Activated T-helper 17 cell treated with anti-CD3 and anti-CD28 coated beads, Interleukin-2, amount 50 U/mL, for 72 hours (primary cell): ENCODE data around the gene ABO. TPM values are rescaled to one million over a fixed set of nuclear protein-coding genes. Genes with fewer than 3 reads are reported as not detected.
"Not testable (repeated sequence)": the region's sequence is repeated elsewhere in the genome, so short reads cannot be mapped to it uniquely, and the experiment has no call there.

ENCODE experiments used
- ATAC-seq: fragments of 150-1000 bp; cut with Tn5 transposase; replicated peaks from 2 replicates; pipeline ENCODE4 v1.10.0; 2021; ENCODE audit warnings: mild to moderate bottlenecking, moderate library complexity
- H3K27ac Mint-ChIP-seq: one replicate; pipeline ENCODE4 v1.8.0; 2022; ENCODE audit warnings: mixed read lengths
- H3K27me3 Mint-ChIP-seq: one replicate; pipeline ENCODE4 v1.8.0; 2022; ENCODE audit warnings: mixed read lengths
- H3K36me3 Mint-ChIP-seq: one replicate; pipeline ENCODE4 v1.8.0; 2022; ENCODE audit warnings: low read depth, mild to moderate bottlenecking, mixed read lengths
- H3K4me1 Mint-ChIP-seq: one replicate; pipeline ENCODE4 v1.8.0; 2022; ENCODE audit warnings: mixed read lengths
- H3K4me3 Mint-ChIP-seq: one replicate; pipeline ENCODE4 v1.8.0; 2022; ENCODE audit warnings: mild to moderate bottlenecking, mixed read lengths
- H3K9me3 Mint-ChIP-seq: one replicate; pipeline ENCODE4 v1.8.0; 2022; ENCODE audit warnings: mixed read lengths
- total RNA-seq, 2 donors: library from RNA; stranded (reverse); gene quantifications; one replicate each; pipeline ENCODE4 v1.2.3, GENCODE V29; 2022

Gene ABO
- total RNA-seq, 2 donors from 2014 or later, result not detected

- no peaks in the 10 kb centered on the region for H3K4me1 Mint-ChIP-seq
- H3K36me3 Mint-ChIP-seq, result no peaks in the 10 kb centered on the region
- ATAC-seq, result peak; percentile 28
- no peaks in the 10 kb centered on the region for H3K9me3 Mint-ChIP-seq
- no peak overlapping the region for H3K4me3 Mint-ChIP-seq
- H3K27ac Mint-ChIP-seq, result no peak overlapping the region
- H3K27me3 Mint-ChIP-seq, result peaks cover 36% of the 10 kb centered on the region
Observed at GRCh38 chr9:133278161-133279114, 3.4 kb upstream of the ABO start.

GRCh38 chr9:133277467-133277866, 2.5 kb upstream of the ABO start:
- no peaks in the 10 kb centered on the region for H3K36me3 Mint-ChIP-seq
- no peak for ATAC-seq
- H3K27ac Mint-ChIP-seq, result no peak overlapping the region
- no peaks in the 10 kb centered on the region for H3K4me1 Mint-ChIP-seq
- peaks cover 43% of the 10 kb centered on the region for H3K27me3 Mint-ChIP-seq
- H3K9me3 Mint-ChIP-seq, result no peaks in the 10 kb centered on the region
- no peak overlapping the region for H3K4me3 Mint-ChIP-seq

- ATAC-seq, result no peak
- Mint-ChIP-seq H3K27me3 (peaks cover 43% of the 10 kb centered on the region), H3K9me3 (no peaks in the 10 kb centered on the region), H3K4me3 (no peak overlapping the region), H3K27ac (no peak overlapping the region), H3K4me1 (no peaks in the 10 kb centered on the region), H3K36me3 (no peaks in the 10 kb centered on the region)
Observed at GRCh38 chr9:133276923-133277322, 1.9 kb upstream of the ABO start.

GRCh38 chr9:133276001-133276884, 1.2 kb upstream of the ABO start:
- no peak overlapping the region for H3K27ac Mint-ChIP-seq
- no peaks in the 10 kb centered on the region for H3K9me3 Mint-ChIP-seq
- no peak overlapping the region for H3K4me3 Mint-ChIP-seq
- peaks cover 43% of the 10 kb centered on the region for H3K27me3 Mint-ChIP-seq
- no peaks in the 10 kb centered on the region for H3K4me1 Mint-ChIP-seq
- ATAC-seq, result no peak
- H3K36me3 Mint-ChIP-seq, result no peaks in the 10 kb centered on the region

- Mint-ChIP-seq H3K4me1 (no peaks in the 10 kb centered on the region), H3K27me3 (peaks cover 44% of the 10 kb centered on the region)
Observed at GRCh38 chr9:133274236-133275104, 531 bp downstream of the ABO start.

GRCh38 chr9:133273819-133274218, 1.2 kb downstream of the ABO start:
- no peaks in the 10 kb centered on the region for H3K4me1 Mint-ChIP-seq
- H3K27me3 Mint-ChIP-seq, result peaks cover 45% of the 10 kb centered on the region
- no peak overlapping the region for H3K4me3 Mint-ChIP-seq
- H3K36me3 Mint-ChIP-seq, result no peaks in the 10 kb centered on the region
- no peak overlapping the region for H3K27ac Mint-ChIP-seq
- H3K9me3 Mint-ChIP-seq, result no peaks in the 10 kb centered on the region
- ATAC-seq, result no peak

More at GRCh38 chr9:133274236-133275104, 531 bp downstream of the ABO start:
- no peaks in the 10 kb centered on the region for H3K36me3 Mint-ChIP-seq
- no peak overlapping the region for H3K27ac Mint-ChIP-seq
- H3K4me3 Mint-ChIP-seq, result no peak overlapping the region
- no peak for ATAC-seq
- H3K9me3 Mint-ChIP-seq, result no peaks in the 10 kb centered on the region

GRCh38 chr9:133273098-133273497, 1.9 kb downstream of the ABO start:
- no peak for ATAC-seq
- peaks cover 43% of the 10 kb centered on the region for H3K27me3 Mint-ChIP-seq
- no peaks in the 10 kb centered on the region for H3K36me3 Mint-ChIP-seq
- H3K4me1 Mint-ChIP-seq, result no peaks in the 10 kb centered on the region
- H3K4me3 Mint-ChIP-seq, result no peak overlapping the region
- no peaks in the 10 kb centered on the region for H3K9me3 Mint-ChIP-seq
- no peak overlapping the region for H3K27ac Mint-ChIP-seq

GRCh38 chr9:133269537-133270362, 5.3 kb downstream of the ABO start:
- no peaks in the 10 kb centered on the region for H3K9me3 Mint-ChIP-seq
- H3K36me3 Mint-ChIP-seq, result no peaks in the 10 kb centered on the region
- H3K4me3 Mint-ChIP-seq, result no peak overlapping the region
- ATAC-seq, result no peak
- H3K4me1 Mint-ChIP-seq, result no peaks in the 10 kb centered on the region
- H3K27me3 Mint-ChIP-seq, result peaks cover 32% of the 10 kb centered on the region
- H3K27ac Mint-ChIP-seq, result no peak overlapping the region

GRCh38 chr9:133269136-133269535, 5.9 kb downstream of the ABO start:
- not testable (repeated sequence) for H3K4me3 Mint-ChIP-seq, ATAC-seq, H3K4me1 Mint-ChIP-seq, H3K36me3 Mint-ChIP-seq, H3K9me3 Mint-ChIP-seq, H3K27ac Mint-ChIP-seq
- peaks cover 30% of the 10 kb centered on the region for H3K27me3 Mint-ChIP-seq

- Mint-ChIP-seq H3K27me3 (peaks cover 29% of the 10 kb centered on the region), H3K36me3 (no peaks in the 10 kb centered on the region), H3K4me3 (no peak overlapping the region), H3K27ac (no peak overlapping the region), H3K9me3 (no peaks in the 10 kb centered on the region), H3K4me1 (no peaks in the 10 kb centered on the region)
- ATAC-seq, result no peak
Observed at GRCh38 chr9:133268335-133269056, 6.5 kb downstream of the ABO start.

- no peak for ATAC-seq
Observed at GRCh38 chr9:133264235-133264764, 10.7 kb downstream of the ABO start.

GRCh38 chr9:133263557-133263956, 11.4 kb downstream of the ABO start:
- Mint-ChIP-seq H3K4me3 (no peak overlapping the region), H3K4me1 (no peaks in the 10 kb centered on the region), H3K36me3 (no peaks in the 10 kb centered on the region), H3K9me3 (no peaks in the 10 kb centered on the region), H3K27ac (no peak overlapping the region), H3K27me3 (peaks cover 13% of the 10 kb centered on the region)
- no peak for ATAC-seq

More at GRCh38 chr9:133264235-133264764, 10.7 kb downstream of the ABO start:
- Mint-ChIP-seq H3K9me3 (no peaks in the 10 kb centered on the region), H3K27ac (no peak overlapping the region), H3K36me3 (no peaks in the 10 kb centered on the region), H3K4me1 (no peaks in the 10 kb centered on the region), H3K4me3 (no peak overlapping the region), H3K27me3 (peaks cover 16% of the 10 kb centered on the region)

- H3K9me3 Mint-ChIP-seq, result no peaks in the 10 kb centered on the region
- no peak overlapping the region for H3K4me3 Mint-ChIP-seq
- H3K4me1 Mint-ChIP-seq, result no peaks in the 10 kb centered on the region
- no peak overlapping the region for H3K27ac Mint-ChIP-seq
- ATAC-seq, result no peak
- H3K27me3 Mint-ChIP-seq, result peaks cover 13% of the 10 kb centered on the region
- H3K36me3 Mint-ChIP-seq, result no peaks in the 10 kb centered on the region
Observed at GRCh38 chr9:133262226-133262625, 12.8 kb downstream of the ABO start.
